ENCODE data around the gene LDB2. TPM values are rescaled to one million over a fixed set of nuclear protein-coding genes. Genes with fewer than 3 reads are reported as not detected.
A peak's percentile ranks its signal among the peaks of the same experiment; 100 is the strongest.

Gene LDB2
- total RNA-seq (2021), result not detected in 2 replicates
- percentile 0 among the genes with signal in this experiment for Bru-seq, nascent RNA
- BruChase-seq, experiment 1, labeled RNA remaining after a 2-hour chase, result not detected
- BruChase-seq, experiment 2, labeled RNA remaining after a 6-hour chase, result not detected
- long read RNA-seq, result 0 reads

DNA sequence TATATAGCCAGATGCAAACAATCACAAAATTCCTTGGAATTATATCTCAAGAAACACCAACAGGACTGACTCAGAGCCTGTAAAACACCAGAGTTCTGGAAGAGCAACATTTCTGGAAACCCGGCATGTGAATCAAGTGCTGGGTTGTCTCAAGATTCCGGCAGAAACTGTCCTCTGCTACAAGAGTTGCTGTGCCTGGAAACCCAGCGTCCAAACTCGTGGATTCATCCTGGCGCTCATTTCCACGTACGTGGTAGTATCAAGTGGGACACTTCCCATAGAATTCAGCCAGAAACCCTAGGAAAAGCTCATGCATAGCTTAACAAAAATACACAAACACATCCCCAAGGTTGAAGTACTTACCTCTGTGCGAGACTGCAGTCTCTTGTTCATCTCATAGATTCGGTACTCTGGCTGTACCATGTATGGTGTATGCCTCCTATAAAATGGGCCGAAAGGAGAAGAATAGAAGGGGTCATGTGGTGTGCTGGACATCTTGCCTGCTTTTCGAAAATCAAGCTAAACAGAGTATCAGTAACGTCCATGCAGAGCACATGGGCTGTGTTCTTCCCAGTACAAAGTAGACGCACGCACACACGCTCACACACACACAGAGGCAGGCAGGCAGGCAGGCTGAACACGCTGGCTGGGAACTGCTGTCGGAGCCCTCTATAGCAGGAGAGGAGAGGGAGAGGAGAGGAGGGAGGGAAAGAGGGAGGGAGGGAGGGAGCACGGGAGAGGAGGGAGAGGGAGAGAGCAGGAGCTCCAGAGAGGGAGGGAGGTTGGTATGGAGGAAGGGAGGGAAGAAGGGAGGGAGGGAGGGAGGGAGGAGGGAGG, at the start of gene LDB2:
Gene LDB2 (minus strand): TSS at position 655 of the 837 bp plus-strand sequence.
- H3F3A ChIP-seq (ENCODE audit: insufficient read depth, low read depth), result no peaks in the 10 kb centered on the region
- no peaks in the 10 kb centered on the region for H3K9me3 ChIP-seq (ENCODE audit: insufficient read depth, low read depth)
- H3K27ac ChIP-seq, result no peak within 1 kb of the TSS
- peaks cover 6% of the 10 kb centered on the region; the same call in 1 of the 2 replicates for H3K27me3 ChIP-seq (ENCODE audit: insufficient read depth, low read depth)
- no peak within 1 kb of the TSS for H3K4me2 ChIP-seq
- intact Hi-C loops (cut with micrococcal nuclease; ENCODE audit: unreplicated experiment), result no loop called here
- no peaks in the 10 kb centered on the region for H4K20me1 ChIP-seq (ENCODE audit: insufficient read depth)
- no peaks in the 10 kb centered on the region for H3K36me3 ChIP-seq (ENCODE audit: low read depth)
- H3K4me3 ChIP-seq, result no peak within 1 kb of the TSS
- H2AFZ ChIP-seq, result no peak within 1 kb of the TSS
- TF ChIP-seq, protein P1, sequence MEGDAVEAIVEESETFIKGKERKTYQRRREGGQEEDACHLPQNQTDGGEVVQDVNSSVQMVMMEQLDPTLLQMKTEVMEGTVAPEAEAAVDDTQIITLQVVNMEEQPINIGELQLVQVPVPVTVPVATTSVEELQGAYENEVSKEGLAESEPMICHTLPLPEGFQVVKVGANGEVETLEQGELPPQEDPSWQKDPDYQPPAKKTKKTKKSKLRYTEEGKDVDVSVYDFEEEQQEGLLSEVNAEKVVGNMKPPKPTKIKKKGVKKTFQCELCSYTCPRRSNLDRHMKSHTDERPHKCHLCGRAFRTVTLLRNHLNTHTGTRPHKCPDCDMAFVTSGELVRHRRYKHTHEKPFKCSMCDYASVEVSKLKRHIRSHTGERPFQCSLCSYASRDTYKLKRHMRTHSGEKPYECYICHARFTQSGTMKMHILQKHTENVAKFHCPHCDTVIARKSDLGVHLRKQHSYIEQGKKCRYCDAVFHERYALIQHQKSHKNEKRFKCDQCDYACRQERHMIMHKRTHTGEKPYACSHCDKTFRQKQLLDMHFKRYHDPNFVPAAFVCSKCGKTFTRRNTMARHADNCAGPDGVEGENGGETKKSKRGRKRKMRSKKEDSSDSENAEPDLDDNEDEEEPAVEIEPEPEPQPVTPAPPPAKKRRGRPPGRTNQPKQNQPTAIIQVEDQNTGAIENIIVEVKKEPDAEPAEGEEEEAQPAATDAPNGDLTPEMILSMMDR (conservative IDR thresholded peaks at IDR 0.05), result no peak
- no peak for TF ChIP-seq EZH2 (IDR thresholded peaks at IDR 0.05; ENCODE audit: low read depth)
- no peaks in the 10 kb centered on the region for H3K79me2 ChIP-seq (ENCODE audit: low read depth)
- no peaks in the 10 kb centered on the region for H3K4me1 ChIP-seq (replicated peaks; ENCODE audit: insufficient read depth)
- no TSS peak for BruUV-seq (replicated peaks)
- CTCF ChIA-PET, result no interaction called here
- H3K9me2 ChIP-seq (ENCODE audit: insufficient read depth), result no peaks in the 10 kb centered on the region
- no peak for DNase-seq
- POLR2A ChIA-PET (ENCODE audit: unreplicated experiment), result no interaction called here

DNA sequence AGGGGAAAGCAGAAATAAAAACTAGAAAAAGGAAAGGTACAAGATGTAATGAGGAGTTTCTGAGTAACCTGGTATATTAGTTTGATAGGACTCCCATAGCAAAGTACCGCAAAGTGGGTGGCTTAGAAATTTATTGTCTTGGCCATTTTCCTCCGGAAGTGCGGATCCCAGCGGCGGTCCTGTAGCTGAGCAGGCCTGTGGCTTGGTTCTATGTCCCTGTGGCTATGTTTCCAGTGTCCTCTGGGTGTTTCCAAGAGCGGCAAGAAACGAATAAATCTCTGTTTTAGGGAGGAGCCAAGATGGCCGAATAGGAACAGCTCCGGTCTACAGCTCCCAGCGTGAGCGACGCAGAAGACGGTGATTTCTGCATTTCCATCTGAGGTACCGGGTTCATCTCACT, 44.0 kb upstream of the LDB2 start:
- no peak overlapping the region for H3K27ac ChIP-seq
- DNase-seq, result no peak
- H3K27me3 ChIP-seq (ENCODE audit: insufficient read depth, low read depth), result no peaks in the 10 kb centered on the region
- no TSS peak for BruUV-seq (replicated peaks)
- H3K36me3 ChIP-seq (ENCODE audit: low read depth), result no peaks in the 10 kb centered on the region
- H3K9me3 ChIP-seq (ENCODE audit: insufficient read depth, low read depth), result no peaks in the 10 kb centered on the region
- CTCF ChIA-PET, result no interaction called here
- no peaks in the 10 kb centered on the region for H3K4me1 ChIP-seq (replicated peaks; ENCODE audit: insufficient read depth)
- H3K4me3 ChIP-seq, result no peak overlapping the region
- H3K9me2 ChIP-seq (ENCODE audit: insufficient read depth), result no peaks in the 10 kb centered on the region
- H3K79me2 ChIP-seq (ENCODE audit: low read depth), result no peaks in the 10 kb centered on the region
- H3K4me2 ChIP-seq, result no peak overlapping the region
- no peak overlapping the region for H2AFZ ChIP-seq
- no peak for TF ChIP-seq EZH2 (IDR thresholded peaks at IDR 0.05; ENCODE audit: low read depth)
- TF ChIP-seq, protein P1 (conservative IDR thresholded peaks at IDR 0.05), result no peak
- no peaks in the 10 kb centered on the region for H3F3A ChIP-seq (ENCODE audit: insufficient read depth, low read depth)
- POLR2A ChIA-PET (ENCODE audit: unreplicated experiment), result no interaction called here
- H4K20me1 ChIP-seq (ENCODE audit: insufficient read depth), result no peaks in the 10 kb centered on the region
- intact Hi-C loops (cut with micrococcal nuclease; ENCODE audit: unreplicated experiment), result no loop called here

DNA sequence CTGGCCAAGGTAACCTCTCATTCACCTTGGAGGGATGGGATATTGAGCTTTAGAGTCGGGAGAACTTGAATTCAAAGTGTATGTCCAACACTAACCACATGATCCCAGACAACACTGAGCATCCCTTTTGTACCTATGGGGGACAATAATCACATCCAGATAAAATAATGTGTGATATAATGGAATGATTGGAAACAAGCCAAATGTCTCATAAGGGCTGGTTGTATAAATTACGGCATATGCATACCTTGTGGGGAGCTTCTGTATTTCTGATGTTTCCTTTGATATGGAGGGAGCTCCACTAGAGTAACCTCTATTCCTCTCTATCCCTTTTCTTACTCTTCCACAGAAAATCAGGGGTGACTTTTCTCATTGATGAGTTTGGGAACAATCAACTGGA, 40.7 kb upstream of the LDB2 start:
- no peaks in the 10 kb centered on the region for H3K9me3 ChIP-seq (ENCODE audit: insufficient read depth, low read depth)
- no peak for DNase-seq
- no peak overlapping the region for H2AFZ ChIP-seq
- intact Hi-C loops (cut with micrococcal nuclease; ENCODE audit: unreplicated experiment), result no loop called here
- H3K9me2 ChIP-seq (ENCODE audit: insufficient read depth), result no peaks in the 10 kb centered on the region
- no peak overlapping the region for H3K4me3 ChIP-seq
- BruUV-seq (replicated peaks), result no TSS peak
- no peaks in the 10 kb centered on the region for H3K4me1 ChIP-seq (replicated peaks; ENCODE audit: insufficient read depth)
- H3K27ac ChIP-seq, result no peak overlapping the region
- no peaks in the 10 kb centered on the region for H3K79me2 ChIP-seq (ENCODE audit: low read depth)
- ChIA-PET POLR2A (ENCODE audit: unreplicated experiment) (no interaction called here), CTCF (no interaction called here)
- H3K36me3 ChIP-seq (ENCODE audit: low read depth), result no peaks in the 10 kb centered on the region
- no peak for TF ChIP-seq EZH2 (IDR thresholded peaks at IDR 0.05; ENCODE audit: low read depth)
- TF ChIP-seq, protein P1 (conservative IDR thresholded peaks at IDR 0.05), result no peak
- no peaks in the 10 kb centered on the region for H4K20me1 ChIP-seq (ENCODE audit: insufficient read depth)
- H3K27me3 ChIP-seq (ENCODE audit: insufficient read depth, low read depth), result peaks cover 3% of the 10 kb centered on the region; the same call in 1 of the 2 replicates
- H3K4me2 ChIP-seq, result no peak overlapping the region
- H3F3A ChIP-seq (ENCODE audit: insufficient read depth, low read depth), result no peaks in the 10 kb centered on the region
